RWPE2 (cell line): ENCODE measurements around the gene GPR176.

ENCODE experiments used
- ATAC-seq: fragments of 200-7000 bp; cut with Tn5 transposase; 3 replicates; pipeline ENCODE4 v1.9.1; 2021; ENCODE audit warnings: low read depth
- DNase-seq: peaks from one replicate; pipeline ENCODE4 v3.0.0-alpha.2; 2020; ENCODE audit warnings: low spot score
- H3K27ac ChIP-seq: fragments of 450-650 bp; 2 replicates; pipeline ENCODE4 v1.5.1; 2017; ENCODE audit warnings: mild to moderate bottlenecking; ENCODE audit not compliant: poor library complexity, severe bottlenecking
- H3K27me3 ChIP-seq: fragments of 250-450 bp; sonication (Bioruptor Pico); 2 replicates; pipeline ENCODE4 v1.5.1; 2021; ENCODE audit warnings: mild to moderate bottlenecking, moderate library complexity; ENCODE audit not compliant: insufficient read depth, poor library complexity, severe bottlenecking
- H3K36me3 ChIP-seq: fragments of 250-450 bp; sonication (Bioruptor Pico); 2 replicates; pipeline ENCODE4 v1.5.1; 2020; ENCODE audit warnings: low read depth, mild to moderate bottlenecking, moderate library complexity
- H3K4me1 ChIP-seq: fragments of 250-450 bp; sonication (Bioruptor Pico); 2 replicates; pipeline ENCODE4 v1.5.1; 2021; ENCODE audit warnings: mild to moderate bottlenecking, moderate library complexity; ENCODE audit not compliant: insufficient read depth, poor library complexity, severe bottlenecking
- H3K4me3 ChIP-seq: fragments of 250-450 bp; sonication (Bioruptor Pico); 2 replicates; pipeline ENCODE4 v1.5.1; 2021; ENCODE audit warnings: mild to moderate bottlenecking, moderate library complexity; ENCODE audit not compliant: severe bottlenecking
- H3K9me3 ChIP-seq: fragments of 250-450 bp; sonication (Bioruptor Pico); 2 replicates; pipeline ENCODE4 v1.5.1; 2021; ENCODE audit warnings: mild to moderate bottlenecking, moderate library complexity; ENCODE audit not compliant: severe bottlenecking
- TF ChIP-seq, protein P1 (sequence below): fragments of 450-650 bp; IDR thresholded peaks from one replicate; pipeline ENCODE4 v1.5.1; 2017; ENCODE audit warnings: mild to moderate bottlenecking, moderate library complexity; ENCODE audit not compliant: poor library complexity, severe bottlenecking

The GPR176 gene

DNA sequence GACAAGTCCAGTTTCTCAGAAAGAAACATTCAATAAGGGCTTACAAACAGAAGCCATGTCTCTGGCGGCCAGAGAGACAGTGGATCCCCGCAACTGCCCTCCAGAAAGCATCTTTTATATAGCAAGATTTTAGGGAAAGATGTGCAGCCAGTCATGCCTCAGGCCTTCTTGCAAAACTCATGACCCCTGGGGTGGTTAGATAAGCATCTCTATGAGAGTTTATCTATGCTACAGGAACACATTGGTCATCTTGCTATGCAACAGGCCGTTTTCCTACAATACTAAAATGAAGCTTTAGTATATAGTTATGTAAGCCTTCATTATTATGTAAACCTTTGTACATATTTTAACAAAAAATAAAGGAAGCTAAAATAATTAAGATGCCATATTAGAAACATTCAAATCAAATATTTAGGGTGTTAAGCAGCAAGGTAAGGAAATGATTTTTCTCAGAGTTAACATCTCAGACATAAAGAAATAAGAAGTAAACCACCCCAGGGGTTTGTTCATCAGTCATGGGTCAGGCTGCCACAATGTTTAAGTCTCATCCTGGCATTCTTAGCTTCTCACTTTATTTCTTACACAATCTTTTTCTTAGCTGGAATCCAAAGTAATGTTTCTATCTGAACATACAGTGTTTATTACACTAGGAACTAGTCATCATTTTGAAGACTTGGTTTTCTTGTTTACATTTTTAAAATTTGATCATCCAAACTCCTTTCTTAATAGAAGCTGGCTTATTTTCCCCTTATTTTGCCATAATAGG, 131.1 kb downstream of the GPR176 start:
- DNase-seq, result no peak
- no peaks in the 10 kb centered on the region for H3K36me3 ChIP-seq
- ATAC-seq, result no peak
- peaks cover 20% of the 10 kb centered on the region for H3K4me1 ChIP-seq
- H3K27ac ChIP-seq, result no peak overlapping the region
- TF ChIP-seq, protein P1, sequence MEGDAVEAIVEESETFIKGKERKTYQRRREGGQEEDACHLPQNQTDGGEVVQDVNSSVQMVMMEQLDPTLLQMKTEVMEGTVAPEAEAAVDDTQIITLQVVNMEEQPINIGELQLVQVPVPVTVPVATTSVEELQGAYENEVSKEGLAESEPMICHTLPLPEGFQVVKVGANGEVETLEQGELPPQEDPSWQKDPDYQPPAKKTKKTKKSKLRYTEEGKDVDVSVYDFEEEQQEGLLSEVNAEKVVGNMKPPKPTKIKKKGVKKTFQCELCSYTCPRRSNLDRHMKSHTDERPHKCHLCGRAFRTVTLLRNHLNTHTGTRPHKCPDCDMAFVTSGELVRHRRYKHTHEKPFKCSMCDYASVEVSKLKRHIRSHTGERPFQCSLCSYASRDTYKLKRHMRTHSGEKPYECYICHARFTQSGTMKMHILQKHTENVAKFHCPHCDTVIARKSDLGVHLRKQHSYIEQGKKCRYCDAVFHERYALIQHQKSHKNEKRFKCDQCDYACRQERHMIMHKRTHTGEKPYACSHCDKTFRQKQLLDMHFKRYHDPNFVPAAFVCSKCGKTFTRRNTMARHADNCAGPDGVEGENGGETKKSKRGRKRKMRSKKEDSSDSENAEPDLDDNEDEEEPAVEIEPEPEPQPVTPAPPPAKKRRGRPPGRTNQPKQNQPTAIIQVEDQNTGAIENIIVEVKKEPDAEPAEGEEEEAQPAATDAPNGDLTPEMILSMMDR, result no peak
- H3K27me3 ChIP-seq, result no peaks in the 10 kb centered on the region
- no peak overlapping the region for H3K4me3 ChIP-seq
- no peaks in the 10 kb centered on the region for H3K9me3 ChIP-seq

DNA sequence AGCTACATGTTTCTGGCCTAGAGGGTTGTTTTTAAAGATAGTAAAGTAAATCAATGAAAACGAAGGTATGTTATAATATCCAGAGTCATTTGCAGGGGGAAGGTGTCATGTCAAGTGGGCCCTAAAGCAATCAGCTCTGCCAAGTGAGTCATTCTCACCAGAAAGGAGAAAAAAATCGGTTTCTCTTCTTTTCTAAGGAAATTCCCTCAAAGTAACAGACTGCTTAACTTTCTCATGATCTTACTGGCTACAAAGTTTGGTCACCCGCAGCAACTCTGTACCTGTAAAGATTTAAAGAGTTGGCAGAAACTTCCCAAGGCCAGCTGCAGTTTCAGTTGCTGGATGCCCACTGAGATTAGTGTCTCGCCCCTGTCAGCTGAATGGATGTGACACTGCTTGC, 132.0 kb downstream of the GPR176 start:
- Histone ChIP-seq H3K9me3 (no peaks in the 10 kb centered on the region), H3K4me1 (peaks cover 24% of the 10 kb centered on the region), H3K27me3 (no peaks in the 10 kb centered on the region), H3K27ac (no peak overlapping the region), H3K4me3 (no peak overlapping the region), H3K36me3 (no peaks in the 10 kb centered on the region)
- DNase-seq (no peak), ATAC-seq (no peak)
- TF ChIP-seq, protein P1, result no peak

DNA sequence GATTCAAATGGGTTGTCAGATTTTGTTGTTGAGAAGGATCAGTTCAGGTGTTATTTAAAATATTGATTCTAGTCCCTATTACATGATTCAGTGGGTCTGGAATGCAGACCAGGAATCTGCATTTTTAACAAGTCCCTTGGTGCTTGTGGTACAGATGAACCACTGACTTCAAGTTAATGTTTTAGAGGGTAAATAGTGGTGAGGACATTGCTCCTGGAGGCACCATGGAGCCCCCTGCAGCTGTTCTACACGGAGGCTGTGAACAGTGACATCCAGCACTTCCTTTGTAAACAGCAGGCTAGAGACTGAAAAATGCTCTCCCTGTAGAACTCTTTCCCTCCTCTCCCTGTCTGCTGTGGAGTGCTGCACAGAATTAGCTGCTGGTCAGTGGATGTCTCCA, 132.6 kb downstream of the GPR176 start:
- peaks cover 24% of the 10 kb centered on the region for H3K4me1 ChIP-seq
- TF ChIP-seq, protein P1, result no peak
- H3K9me3 ChIP-seq, result no peaks in the 10 kb centered on the region
- H3K27me3 ChIP-seq, result no peaks in the 10 kb centered on the region
- no peak overlapping the region for H3K27ac ChIP-seq
- ATAC-seq, result no peak
- no peak overlapping the region for H3K4me3 ChIP-seq
- no peak for DNase-seq
- H3K36me3 ChIP-seq, result no peaks in the 10 kb centered on the region

- Histone ChIP-seq H3K27me3 (no peaks in the 10 kb centered on the region), H3K4me3 (no peak overlapping the region), H3K9me3 (no peaks in the 10 kb centered on the region), H3K27ac (no peak overlapping the region), H3K36me3 (no peaks in the 10 kb centered on the region), H3K4me1 (peaks cover 28% of the 10 kb centered on the region)
- DNase-seq (no peak), ATAC-seq (no peak)
- TF ChIP-seq, protein P1, result peak; percentile 98
These were observed 133.5 kb downstream of the GPR176 start for GRCh38 chr15:39786447-39787056.

GRCh38 chr15:39785841-39786240, 134.2 kb downstream of the GPR176 start:
- no peaks in the 10 kb centered on the region for H3K9me3 ChIP-seq
- H3K4me3 ChIP-seq, result no peak overlapping the region
- H3K4me1 ChIP-seq, result peaks cover 28% of the 10 kb centered on the region
- no peaks in the 10 kb centered on the region for H3K27me3 ChIP-seq
- TF ChIP-seq, protein P1, result no peak
- ATAC-seq, result no peak
- no peak for DNase-seq
- H3K27ac ChIP-seq, result no peak overlapping the region
- H3K36me3 ChIP-seq, result no peaks in the 10 kb centered on the region
